ENCODE measurements around the gene LRRC28.
"Not testable (repeated sequence)": the region's sequence is repeated elsewhere in the genome, so short reads cannot be mapped to it uniquely, and the experiment has no call there.

DNA sequence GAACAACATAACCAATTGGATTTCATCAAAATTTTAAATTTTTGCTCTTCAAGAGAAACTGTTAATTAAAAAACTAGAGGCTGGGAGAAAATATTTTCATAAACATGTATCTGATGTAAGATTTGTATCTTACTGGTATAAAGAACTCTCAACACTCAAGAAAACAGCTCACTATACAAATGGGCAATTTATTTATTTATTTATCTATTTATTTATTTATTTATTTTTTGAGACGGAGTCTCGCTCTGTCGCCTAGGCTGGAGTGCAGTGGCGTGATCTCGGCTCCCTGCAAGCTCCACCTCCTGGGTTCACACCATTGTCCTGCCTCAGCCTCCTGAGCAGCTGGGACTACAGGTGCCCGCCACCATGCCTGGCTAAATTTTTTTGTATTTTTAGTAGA lies 17.1 kb upstream of the LRRC28 start:
- TF ChIP-seq ZNF274 (IDR thresholded peaks at IDR 0.05; ENCODE audit: low read depth, low read length); POLR2AphosphoS5 (IDR thresholded peaks at IDR 0.05; ENCODE audit: low read depth, low read length); ELF1 (IDR thresholded peaks at IDR 0.05; ENCODE audit: borderline replicate concordance, low read depth); POLR2A (IDR thresholded peaks at IDR 0.05; ENCODE audit: borderline replicate concordance, extremely low read depth, insufficient read depth, insufficient read length); TCF7L2 (IDR thresholded peaks at IDR 0.05; ENCODE audit: borderline replicate concordance, extremely low read depth, insufficient read depth, insufficient read length); EGR1 (IDR thresholded peaks at IDR 0.05; ENCODE audit: low read depth); SP1 (IDR thresholded peaks at IDR 0.05; ENCODE audit: low read depth); RAD21 (IDR thresholded peaks at IDR 0.05; ENCODE audit: low read depth); EZH2 (IDR thresholded peaks at IDR 0.05): not testable (repeated sequence)
- TF ChIP-seq, protein P1, sequence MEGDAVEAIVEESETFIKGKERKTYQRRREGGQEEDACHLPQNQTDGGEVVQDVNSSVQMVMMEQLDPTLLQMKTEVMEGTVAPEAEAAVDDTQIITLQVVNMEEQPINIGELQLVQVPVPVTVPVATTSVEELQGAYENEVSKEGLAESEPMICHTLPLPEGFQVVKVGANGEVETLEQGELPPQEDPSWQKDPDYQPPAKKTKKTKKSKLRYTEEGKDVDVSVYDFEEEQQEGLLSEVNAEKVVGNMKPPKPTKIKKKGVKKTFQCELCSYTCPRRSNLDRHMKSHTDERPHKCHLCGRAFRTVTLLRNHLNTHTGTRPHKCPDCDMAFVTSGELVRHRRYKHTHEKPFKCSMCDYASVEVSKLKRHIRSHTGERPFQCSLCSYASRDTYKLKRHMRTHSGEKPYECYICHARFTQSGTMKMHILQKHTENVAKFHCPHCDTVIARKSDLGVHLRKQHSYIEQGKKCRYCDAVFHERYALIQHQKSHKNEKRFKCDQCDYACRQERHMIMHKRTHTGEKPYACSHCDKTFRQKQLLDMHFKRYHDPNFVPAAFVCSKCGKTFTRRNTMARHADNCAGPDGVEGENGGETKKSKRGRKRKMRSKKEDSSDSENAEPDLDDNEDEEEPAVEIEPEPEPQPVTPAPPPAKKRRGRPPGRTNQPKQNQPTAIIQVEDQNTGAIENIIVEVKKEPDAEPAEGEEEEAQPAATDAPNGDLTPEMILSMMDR (IDR thresholded peaks at IDR 0.05 in 2 of 3, conservative IDR thresholded peaks at IDR 0.05 in 1 of 3; ENCODE audit: borderline replicate concordance in 1 of 3, insufficient read depth in 1 of 3, low read depth in 2 of 3, low read length in 2 of 3), result not testable (repeated sequence)
- TF ChIP-seq, protein P2, sequence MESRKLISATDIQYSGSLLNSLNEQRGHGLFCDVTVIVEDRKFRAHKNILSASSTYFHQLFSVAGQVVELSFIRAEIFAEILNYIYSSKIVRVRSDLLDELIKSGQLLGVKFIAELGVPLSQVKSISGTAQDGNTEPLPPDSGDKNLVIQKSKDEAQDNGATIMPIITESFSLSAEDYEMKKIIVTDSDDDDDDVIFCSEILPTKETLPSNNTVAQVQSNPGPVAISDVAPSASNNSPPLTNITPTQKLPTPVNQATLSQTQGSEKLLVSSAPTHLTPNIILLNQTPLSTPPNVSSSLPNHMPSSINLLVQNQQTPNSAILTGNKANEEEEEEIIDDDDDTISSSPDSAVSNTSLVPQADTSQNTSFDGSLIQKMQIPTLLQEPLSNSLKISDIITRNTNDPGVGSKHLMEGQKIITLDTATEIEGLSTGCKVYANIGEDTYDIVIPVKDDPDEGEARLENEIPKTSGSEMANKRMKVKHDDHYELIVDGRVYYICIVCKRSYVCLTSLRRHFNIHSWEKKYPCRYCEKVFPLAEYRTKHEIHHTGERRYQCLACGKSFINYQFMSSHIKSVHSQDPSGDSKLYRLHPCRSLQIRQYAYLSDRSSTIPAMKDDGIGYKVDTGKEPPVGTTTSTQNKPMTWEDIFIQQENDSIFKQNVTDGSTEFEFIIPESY (IDR thresholded peaks at IDR 0.05; ENCODE audit: extremely low read depth, insufficient replicate concordance, low read length), result not testable (repeated sequence)
- TF ChIP-seq, protein P3, sequence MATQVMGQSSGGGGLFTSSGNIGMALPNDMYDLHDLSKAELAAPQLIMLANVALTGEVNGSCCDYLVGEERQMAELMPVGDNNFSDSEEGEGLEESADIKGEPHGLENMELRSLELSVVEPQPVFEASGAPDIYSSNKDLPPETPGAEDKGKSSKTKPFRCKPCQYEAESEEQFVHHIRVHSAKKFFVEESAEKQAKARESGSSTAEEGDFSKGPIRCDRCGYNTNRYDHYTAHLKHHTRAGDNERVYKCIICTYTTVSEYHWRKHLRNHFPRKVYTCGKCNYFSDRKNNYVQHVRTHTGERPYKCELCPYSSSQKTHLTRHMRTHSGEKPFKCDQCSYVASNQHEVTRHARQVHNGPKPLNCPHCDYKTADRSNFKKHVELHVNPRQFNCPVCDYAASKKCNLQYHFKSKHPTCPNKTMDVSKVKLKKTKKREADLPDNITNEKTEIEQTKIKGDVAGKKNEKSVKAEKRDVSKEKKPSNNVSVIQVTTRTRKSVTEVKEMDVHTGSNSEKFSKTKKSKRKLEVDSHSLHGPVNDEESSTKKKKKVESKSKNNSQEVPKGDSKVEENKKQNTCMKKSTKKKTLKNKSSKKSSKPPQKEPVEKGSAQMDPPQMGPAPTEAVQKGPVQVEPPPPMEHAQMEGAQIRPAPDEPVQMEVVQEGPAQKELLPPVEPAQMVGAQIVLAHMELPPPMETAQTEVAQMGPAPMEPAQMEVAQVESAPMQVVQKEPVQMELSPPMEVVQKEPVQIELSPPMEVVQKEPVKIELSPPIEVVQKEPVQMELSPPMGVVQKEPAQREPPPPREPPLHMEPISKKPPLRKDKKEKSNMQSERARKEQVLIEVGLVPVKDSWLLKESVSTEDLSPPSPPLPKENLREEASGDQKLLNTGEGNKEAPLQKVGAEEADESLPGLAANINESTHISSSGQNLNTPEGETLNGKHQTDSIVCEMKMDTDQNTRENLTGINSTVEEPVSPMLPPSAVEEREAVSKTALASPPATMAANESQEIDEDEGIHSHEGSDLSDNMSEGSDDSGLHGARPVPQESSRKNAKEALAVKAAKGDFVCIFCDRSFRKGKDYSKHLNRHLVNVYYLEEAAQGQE (IDR thresholded peaks at IDR 0.05; ENCODE audit: low read depth), result not testable (repeated sequence)
- TF ChIP-seq, protein P4, sequence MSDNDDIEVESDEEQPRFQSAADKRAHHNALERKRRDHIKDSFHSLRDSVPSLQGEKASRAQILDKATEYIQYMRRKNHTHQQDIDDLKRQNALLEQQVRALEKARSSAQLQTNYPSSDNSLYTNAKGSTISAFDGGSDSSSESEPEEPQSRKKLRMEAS (IDR thresholded peaks at IDR 0.05), result not testable (repeated sequence)

All from HCT116 (cell line).